ENCODE data around the gene RTL9.

- TF ChIP-seq CTCF (IDR thresholded peaks at IDR 0.05), result no peak
- TF ChIP-seq POLR2A (IDR thresholded peaks at IDR 0.05), result no peak
These were observed 48.5 kb upstream of the RTL9 start for GRCh38 chrX:110310000-110310790.
